Stimulated activated CD4-positive, alpha-beta T cell treated with anti-CD3 and anti-CD28 coated beads, Interleukin-15, amount 100 ng/mL, for 48 hours (primary cell): ENCODE data around the gene OAT.
A peak's percentile ranks its signal among the peaks of the same experiment; 100 is the strongest.

Source experiments
- DNase-seq, 2 donors: peaks; one replicate each; pipeline ENCODE4 v3.0.0-alpha.2; 2020; ENCODE audit warnings: low read depth in 2 of 2

Gene OAT

GRCh38 chr10:124354411-124355382 is 64.0 kb downstream of the OAT start:
- peak; percentile 16 to 31 for DNase-seq

- no peak for DNase-seq
Observed at GRCh38 chr10:124353896-124354295, 64.8 kb downstream of the OAT start.

- DNase-seq = no peak
Observed at GRCh38 chr10:124353091-124353815, 65.5 kb downstream of the OAT start.

- no peak for DNase-seq
Observed at GRCh38 chr10:124351481-124352220, 67.1 kb downstream of the OAT start.

GRCh38 chr10:124350806-124351205 is 67.9 kb downstream of the OAT start:
- DNase-seq = no peak

GRCh38 chr10:124349996-124350280 is 68.8 kb downstream of the OAT start:
- no peak for DNase-seq

GRCh38 chr10:124349231-124349995 is 69.3 kb downstream of the OAT start:
- DNase-seq = no peak

- DNase-seq = no peak
Observed at GRCh38 chr10:124348801-124349200, 69.9 kb downstream of the OAT start.

GRCh38 chr10:124347956-124348355 is 70.8 kb downstream of the OAT start:
- no peak for DNase-seq
